HepG2 (cell line): Measurements from ENCODE around the gene CHD9. TPM values are rescaled to one million over a fixed set of nuclear protein-coding genes. Genes with fewer than 3 reads are reported as not detected.

Source experiments
- BHLHE40 ChIP-seq: IDR thresholded peaks from 2 replicates; pipeline ENCODE4 v1.6.1; 2011; ENCODE audit warnings: low read length, improper control_type of control experiment
- GFI1 ChIP-seq: sonication (generic); formaldehyde crosslinking; IDR thresholded peaks from 2 replicates; pipeline ENCODE4 v1.5.0; 2020; ENCODE audit warnings: missing genetic modification reagents, mild to moderate bottlenecking, borderline replicate concordance
- WIZ ChIP-seq: sonication (generic); formaldehyde crosslinking; IDR thresholded peaks from 2 replicates; pipeline ENCODE4 v1.5.1; 2020; ENCODE audit warnings: mild to moderate bottlenecking, missing genetic modification reagents
- ZBTB7B ChIP-seq: sonication (generic); formaldehyde crosslinking; IDR thresholded peaks from 2 replicates; pipeline ENCODE4 v1.4.0; 2020; ENCODE audit warnings: missing genetic modification reagents
- ZFY ChIP-seq: sonication (generic); formaldehyde crosslinking; IDR thresholded peaks from 2 replicates; pipeline ENCODE4 v1.4.0; 2020; ENCODE audit warnings: missing genetic modification reagents
- ZNF235 ChIP-seq: sonication (generic); formaldehyde crosslinking; IDR thresholded peaks from 2 replicates; pipeline ENCODE4 v1.8.1; 2023; ENCODE audit warnings: mild to moderate bottlenecking, missing genetic modification reagents, borderline replicate concordance
- ZNF251 ChIP-seq: sonication (generic); formaldehyde crosslinking; IDR thresholded peaks from 2 replicates; pipeline ENCODE4 v1.9.0; 2021; ENCODE audit warnings: mild to moderate bottlenecking, missing genetic modification reagents
- ZNF263 ChIP-seq: sonication (generic); formaldehyde crosslinking; IDR thresholded peaks from 2 replicates; pipeline ENCODE4 v1.4.0; 2020; ENCODE audit warnings: missing genetic modification reagents
- ZNF660 ChIP-seq: sonication (generic); formaldehyde crosslinking; IDR thresholded peaks from 2 replicates; pipeline ENCODE4 v1.5.1; 2020; ENCODE audit warnings: mild to moderate bottlenecking, low read depth, missing genetic modification reagents, borderline replicate concordance
- polyA plus RNA-seq, 8 experiments: library from polyadenylated mRNA; depleted of rRNA in 3 of 8; stranded (reverse) in 7 of 8; unstranded in 1 of 8; fragments of >200 nt; fragmentation: Illumina TruSeq in 4 of 8; extraction: Trizol in 4 of 8; gene quantifications; 2 replicates each; pipeline versions ENCODE4 v1.2.1 to v1.2.3, GENCODE V29; 2011 to 2016; ENCODE audit warnings: low read depth in 4 of 8, missing spikeins in 1 of 8, mixed read lengths in 1 of 8; ENCODE audit not compliant: insufficient read depth in 1 of 8
- total RNA-seq, 5 experiments: library from RNA; depleted of rRNA; stranded (reverse); fragments of >200 nt; fragmentation: Illumina TruSeq; extraction: Trizol; gene quantifications; 2 replicates each; pipeline ENCODE4 v1.2.3, GENCODE V29; 2016; ENCODE audit warnings: low read depth in 1 of 5
- TF ChIP-seq, protein P1 (sequence below): IDR thresholded peaks from 2 replicates; pipeline ENCODE4 v1.6.1; 2018; ENCODE audit warnings: missing genetic modification reagents
- TF ChIP-seq, protein P2 (sequence below): sonication (generic); formaldehyde crosslinking; IDR thresholded peaks from 2 replicates; pipeline ENCODE4 v1.4.0; 2020; ENCODE audit warnings: missing genetic modification reagents
- TF ChIP-seq, protein P3 (sequence below): sonication (generic); formaldehyde crosslinking; IDR thresholded peaks from 2 replicates; pipeline ENCODE4; 2020; ENCODE audit warnings: missing genetic modification reagents, mild to moderate bottlenecking, borderline replicate concordance
- TF ChIP-seq, protein P4 (sequence below): sonication (generic); formaldehyde crosslinking; IDR thresholded peaks from 2 replicates; pipeline ENCODE4 v1.8.1; 2023; ENCODE audit warnings: missing genetic modification reagents, mild to moderate bottlenecking, borderline replicate concordance

The CHD9 gene
- total and polyA plus RNA-seq, 2 of the 13 experiments (the other 11 are each of a cell fraction or from before 2014, with no cell fraction given): 23.4 to 27.7 TPM

DNA sequence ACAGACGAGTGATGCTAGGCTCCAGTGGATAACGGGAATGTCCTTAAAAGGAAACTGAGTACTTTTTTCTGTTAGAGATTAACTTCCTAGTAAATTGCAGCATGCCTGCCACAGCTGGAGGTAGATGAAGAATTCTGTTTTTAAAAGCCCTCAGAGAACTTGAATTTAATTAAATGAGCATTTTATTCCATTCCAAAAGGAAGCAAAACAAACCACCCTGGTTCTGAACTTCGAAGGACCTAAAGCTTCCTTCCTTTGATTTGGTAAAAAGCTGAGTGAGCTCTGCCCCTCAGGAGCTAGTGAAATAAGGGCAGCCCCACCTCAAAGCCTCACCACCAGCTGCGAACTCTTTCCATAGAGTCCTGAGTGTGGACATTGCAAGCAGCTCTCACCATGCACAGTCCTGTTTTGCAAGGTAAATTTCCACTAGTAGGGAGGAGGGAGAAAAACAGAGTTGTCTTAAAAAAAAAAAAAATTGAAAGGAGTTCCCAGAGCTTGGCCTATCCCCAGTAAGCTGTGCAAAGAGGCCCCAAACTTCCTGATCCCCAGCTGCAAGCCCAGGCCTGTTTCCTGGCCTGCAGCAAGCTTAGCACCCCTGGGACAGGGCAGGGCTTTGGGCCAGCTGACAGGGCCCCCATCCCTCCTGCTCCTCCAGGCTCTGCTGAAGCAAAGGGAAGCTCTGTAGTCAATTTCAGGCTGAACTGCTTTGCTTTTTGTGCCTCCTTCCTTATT, 13.3 kb upstream of the CHD9 start (continued):
- TF ChIP-seq, protein P1, sequence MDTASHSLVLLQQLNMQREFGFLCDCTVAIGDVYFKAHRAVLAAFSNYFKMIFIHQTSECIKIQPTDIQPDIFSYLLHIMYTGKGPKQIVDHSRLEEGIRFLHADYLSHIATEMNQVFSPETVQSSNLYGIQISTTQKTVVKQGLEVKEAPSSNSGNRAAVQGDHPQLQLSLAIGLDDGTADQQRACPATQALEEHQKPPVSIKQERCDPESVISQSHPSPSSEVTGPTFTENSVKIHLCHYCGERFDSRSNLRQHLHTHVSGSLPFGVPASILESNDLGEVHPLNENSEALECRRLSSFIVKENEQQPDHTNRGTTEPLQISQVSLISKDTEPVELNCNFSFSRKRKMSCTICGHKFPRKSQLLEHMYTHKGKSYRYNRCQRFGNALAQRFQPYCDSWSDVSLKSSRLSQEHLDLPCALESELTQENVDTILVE (CRISPR knock-in tag): no peak
- TF ChIP-seq BHLHE40 (no peak), ZNF235 (no peak), ZFY (CRISPR knock-in tag) (peak; percentile 48; the same call in 1 of the 2 replicates), ZNF251 (CRISPR knock-in tag) (no peak), ZNF660 (CRISPR knock-in tag) (no peak), GFI1 (CRISPR knock-in tag) (peak; percentile 39; the same call in 1 of the 2 replicates), WIZ (CRISPR knock-in tag) (no peak), ZBTB7B (0 out of 2 replicates have a peak, but pooled peaks have one; percentile 29), ZNF263 (CRISPR knock-in tag) (peak; percentile 75)
- TF ChIP-seq, protein P2, sequence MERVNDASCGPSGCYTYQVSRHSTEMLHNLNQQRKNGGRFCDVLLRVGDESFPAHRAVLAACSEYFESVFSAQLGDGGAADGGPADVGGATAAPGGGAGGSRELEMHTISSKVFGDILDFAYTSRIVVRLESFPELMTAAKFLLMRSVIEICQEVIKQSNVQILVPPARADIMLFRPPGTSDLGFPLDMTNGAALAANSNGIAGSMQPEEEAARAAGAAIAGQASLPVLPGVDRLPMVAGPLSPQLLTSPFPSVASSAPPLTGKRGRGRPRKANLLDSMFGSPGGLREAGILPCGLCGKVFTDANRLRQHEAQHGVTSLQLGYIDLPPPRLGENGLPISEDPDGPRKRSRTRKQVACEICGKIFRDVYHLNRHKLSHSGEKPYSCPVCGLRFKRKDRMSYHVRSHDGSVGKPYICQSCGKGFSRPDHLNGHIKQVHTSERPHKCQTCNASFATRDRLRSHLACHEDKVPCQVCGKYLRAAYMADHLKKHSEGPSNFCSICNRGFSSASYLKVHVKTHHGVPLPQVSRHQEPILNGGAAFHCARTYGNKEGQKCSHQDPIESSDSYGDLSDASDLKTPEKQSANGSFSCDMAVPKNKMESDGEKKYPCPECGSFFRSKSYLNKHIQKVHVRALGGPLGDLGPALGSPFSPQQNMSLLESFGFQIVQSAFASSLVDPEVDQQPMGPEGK (CRISPR knock-in tag): 0 out of 2 replicates have a peak, but pooled peaks have one; percentile 17
- TF ChIP-seq, protein P3, sequence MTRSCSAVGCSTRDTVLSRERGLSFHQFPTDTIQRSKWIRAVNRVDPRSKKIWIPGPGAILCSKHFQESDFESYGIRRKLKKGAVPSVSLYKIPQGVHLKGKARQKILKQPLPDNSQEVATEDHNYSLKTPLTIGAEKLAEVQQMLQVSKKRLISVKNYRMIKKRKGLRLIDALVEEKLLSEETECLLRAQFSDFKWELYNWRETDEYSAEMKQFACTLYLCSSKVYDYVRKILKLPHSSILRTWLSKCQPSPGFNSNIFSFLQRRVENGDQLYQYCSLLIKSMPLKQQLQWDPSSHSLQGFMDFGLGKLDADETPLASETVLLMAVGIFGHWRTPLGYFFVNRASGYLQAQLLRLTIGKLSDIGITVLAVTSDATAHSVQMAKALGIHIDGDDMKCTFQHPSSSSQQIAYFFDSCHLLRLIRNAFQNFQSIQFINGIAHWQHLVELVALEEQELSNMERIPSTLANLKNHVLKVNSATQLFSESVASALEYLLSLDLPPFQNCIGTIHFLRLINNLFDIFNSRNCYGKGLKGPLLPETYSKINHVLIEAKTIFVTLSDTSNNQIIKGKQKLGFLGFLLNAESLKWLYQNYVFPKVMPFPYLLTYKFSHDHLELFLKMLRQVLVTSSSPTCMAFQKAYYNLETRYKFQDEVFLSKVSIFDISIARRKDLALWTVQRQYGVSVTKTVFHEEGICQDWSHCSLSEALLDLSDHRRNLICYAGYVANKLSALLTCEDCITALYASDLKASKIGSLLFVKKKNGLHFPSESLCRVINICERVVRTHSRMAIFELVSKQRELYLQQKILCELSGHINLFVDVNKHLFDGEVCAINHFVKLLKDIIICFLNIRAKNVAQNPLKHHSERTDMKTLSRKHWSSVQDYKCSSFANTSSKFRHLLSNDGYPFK (CRISPR knock-in tag): no peak
- TF ChIP-seq, protein P4, sequence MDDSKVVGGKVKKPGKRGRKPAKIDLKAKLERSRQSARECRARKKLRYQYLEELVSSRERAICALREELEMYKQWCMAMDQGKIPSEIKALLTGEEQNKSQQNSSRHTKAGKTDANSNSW (CRISPR knock-in tag): no peak
